Measurements from ENCODE around the gene IL17B. TPM values are rescaled to one million over a fixed set of nuclear protein-coding genes. Genes with fewer than 3 reads are reported as not detected.

The IL17B gene
- total RNA-seq, 1 experiment from 2014 or later = not detected

GRCh38 chr5:149379818-149380374 lies 804 bp upstream of the IL17B start:
- no peak overlapping the region for H4K8ac ChIP-seq (replicated peaks; ENCODE audit: insufficient read length, low read depth, low read length)
- no peaks in the 10 kb centered on the region for H3K79me2 ChIP-seq (ENCODE audit: insufficient read depth, low read length)
- no peak overlapping the region for H2AFZ ChIP-seq (ENCODE audit: low read length)
- no peak overlapping the region for H2BK5ac ChIP-seq (ENCODE audit: insufficient read length, low read length)
- H3K56ac ChIP-seq (ENCODE audit: insufficient read length, low read depth, low read length) = no peak overlapping the region
- no peak overlapping the region for H2BK12ac ChIP-seq (ENCODE audit: insufficient read length, low read depth, low read length)
- no peak overlapping the region for H4K91ac ChIP-seq (ENCODE audit: insufficient read length, low read depth, low read length)
- no peak overlapping the region for H4K5ac ChIP-seq (ENCODE audit: insufficient read length, low read depth, low read length)
- H3T11ph ChIP-seq (ENCODE audit: low read length) = no peak overlapping the region
- Mint-ChIP-seq H3K27me3 (ENCODE audit: low read depth) (no peaks in the 10 kb centered on the region), H3K4me3 (no peak overlapping the region), H3K9me3 (no peaks in the 10 kb centered on the region; a peak in 1 of 5 replicates), H3K27ac (no peak overlapping the region), H3K4me1 (peaks cover 17 to 21% of the 10 kb centered on the region in 2 experiments), H3K36me3 (ENCODE audit: insufficient read depth in 1 of 3, low read depth in 3 of 3) (no peaks in the 10 kb centered on the region)
- H2BK15ac ChIP-seq (ENCODE audit: low read depth, low read length) = no peak overlapping the region
- H3K27me3 ChIP-seq (ENCODE audit: insufficient read depth, low read length) = no peaks in the 10 kb centered on the region; the same call in 1 of the 2 replicates
- no peaks in the 10 kb centered on the region for H4K20me1 ChIP-seq (ENCODE audit: control insufficient read depth, insufficient read depth, insufficient read length)
- no peaks in the 10 kb centered on the region for H3K23me2 ChIP-seq (ENCODE audit: insufficient read length, low read depth, low read length, poor library complexity, severe bottlenecking)
- no peak overlapping the region for H2BK120ac ChIP-seq (ENCODE audit: low read depth, low read length, poor library complexity, severe bottlenecking)
- TF ChIP-seq CTCF (conservative IDR thresholded peaks at IDR 0.05) = no peak
- H3K9me3 ChIP-seq (ENCODE audit: control insufficient read depth, low read depth, low read length) = no peaks in the 10 kb centered on the region
- H3K4me2 ChIP-seq (ENCODE audit: insufficient read depth, insufficient read length, low read length) = no peak overlapping the region
- no CpG with 5 or more reads among the region's 5 CpGs for WGBS (ENCODE audit: extremely low coverage, insufficient read length, low lambda C conversion rate)
- no peak overlapping the region for H3K4ac ChIP-seq (ENCODE audit: low read depth, low read length)
- H2BK20ac ChIP-seq (ENCODE audit: low read depth, low read length, poor library complexity, severe bottlenecking) = no peak overlapping the region
- H3K18ac ChIP-seq (ENCODE audit: insufficient read length, low read depth, low read length) = no peak overlapping the region
- H3K4me1 ChIP-seq (ENCODE audit: insufficient read depth, low read length) = no peaks in the 10 kb centered on the region
- H3K79me1 ChIP-seq (ENCODE audit: insufficient read depth, low read depth, low read length, poor library complexity, severe bottlenecking) = no peaks in the 10 kb centered on the region
- no peak overlapping the region for H3K23ac ChIP-seq (ENCODE audit: insufficient read length, low read depth, low read length)
- no peak overlapping the region for H2AK5ac ChIP-seq (ENCODE audit: insufficient read length, low read length)
- H3K27ac ChIP-seq (ENCODE audit: insufficient read length, low read depth, low read length) = no peak overlapping the region
- H3K9ac ChIP-seq (ENCODE audit: extremely low read depth, insufficient read length, low read length) = no peak overlapping the region
- no peak overlapping the region for H3K14ac ChIP-seq (ENCODE audit: insufficient read depth, low read length)
- DNase-seq = no peak

Measured in H9 (cell line).